GM19238 (cell line): ENCODE measurements around the gene CDH13.

Experiments
- DNase-seq: peaks from one replicate; pipeline ENCODE4 v3.0.0; 2011; ENCODE audit warnings: low spot score; ENCODE audit not compliant: insufficient read length

Gene CDH13

GRCh38 chr16:82694239-82694874, 67.6 kb downstream of the CDH13 start:
- DNase-seq = no peak

GRCh38 chr16:82695806-82696205, 69.0 kb downstream of the CDH13 start:
- no peak for DNase-seq

GRCh38 chr16:82699260-82699659, 72.5 kb downstream of the CDH13 start:
- no peak for DNase-seq

- DNase-seq = no peak
Measured at GRCh38 chr16:82699711-82700495, 73.1 kb downstream of the CDH13 start.

GRCh38 chr16:82700541-82701235, 73.9 kb downstream of the CDH13 start:
- DNase-seq = no peak

- no peak for DNase-seq
Measured at GRCh38 chr16:82701442-82701955, 74.7 kb downstream of the CDH13 start.

GRCh38 chr16:82703161-82703560, 76.4 kb downstream of the CDH13 start:
- DNase-seq = no peak

GRCh38 chr16:82703871-82704768, 77.4 kb downstream of the CDH13 start:
- DNase-seq = no peak

- no peak for DNase-seq
Measured at GRCh38 chr16:82709987-82710386, 83.2 kb downstream of the CDH13 start.

- DNase-seq = no peak
Measured at GRCh38 chr16:82713778-82714177, 87.0 kb downstream of the CDH13 start.

GRCh38 chr16:82715160-82715559, 88.4 kb downstream of the CDH13 start:
- DNase-seq = no peak

- no peak for DNase-seq
Measured at GRCh38 chr16:82715833-82716232, 89.1 kb downstream of the CDH13 start.

- DNase-seq = no peak
Measured at GRCh38 chr16:82716361-82716855, 89.6 kb downstream of the CDH13 start.

GRCh38 chr16:82720414-82720813, 93.6 kb downstream of the CDH13 start:
- no peak for DNase-seq

- DNase-seq = no peak
Measured at GRCh38 chr16:82726306-82726705, 99.5 kb downstream of the CDH13 start.

GRCh38 chr16:82728901-82729300, 102.1 kb downstream of the CDH13 start:
- DNase-seq = no peak

GRCh38 chr16:82730901-82731300, 104.1 kb downstream of the CDH13 start:
- DNase-seq = no peak

- no peak for DNase-seq
Measured at GRCh38 chr16:82732461-82732860, 105.7 kb downstream of the CDH13 start.

GRCh38 chr16:82735186-82735585, 108.4 kb downstream of the CDH13 start:
- no peak for DNase-seq

GRCh38 chr16:82735673-82736091, 108.9 kb downstream of the CDH13 start:
- no peak for DNase-seq

GRCh38 chr16:82736224-82736623, 109.5 kb downstream of the CDH13 start:
- DNase-seq = no peak
